Trophoblast cell (in vitro differentiated cells and primary cell): Measurements from ENCODE around the gene GPR35.

Experiments
- DNase-seq, 2 donors: peaks; one replicate each; pipeline ENCODE4 v3.0.0-alpha.2; 2016
- H2AFZ ChIP-seq: 2 replicates; pipeline ENCODE4 v1.6.1; 2013; ENCODE audit warnings: low read length, moderate library complexity, mild to moderate bottlenecking; ENCODE audit not compliant: insufficient read depth, poor library complexity
- H2AK5ac ChIP-seq: 2 replicates; pipeline ENCODE4 v1.6.1; 2013; ENCODE audit warnings: mild to moderate bottlenecking, low read length
- H2BK120ac ChIP-seq: 2 replicates; pipeline ENCODE4 v1.6.1; 2013; ENCODE audit warnings: low read length, mild to moderate bottlenecking, moderate library complexity; ENCODE audit not compliant: insufficient read depth, poor library complexity
- H2BK12ac ChIP-seq: 2 replicates; pipeline ENCODE4 v1.6.1; 2013; ENCODE audit warnings: mild to moderate bottlenecking, low read length, moderate library complexity
- H2BK5ac ChIP-seq: 2 replicates; pipeline ENCODE4 v1.6.1; 2013; ENCODE audit warnings: low read length, low read depth, moderate library complexity, mild to moderate bottlenecking; ENCODE audit not compliant: poor library complexity
- H3K14ac ChIP-seq: 2 replicates; pipeline ENCODE4 v1.6.1; 2013; ENCODE audit warnings: mild to moderate bottlenecking, low read length
- H3K18ac ChIP-seq: 2 replicates; pipeline ENCODE4 v1.6.1; 2013; ENCODE audit warnings: mild to moderate bottlenecking, low read length
- H3K23ac ChIP-seq: 2 replicates; pipeline ENCODE4 v1.6.1; 2013; ENCODE audit warnings: low read length
- H3K27ac ChIP-seq: 2 replicates; pipeline ENCODE4 v1.5.1; 2013; ENCODE audit warnings: low read depth, mild to moderate bottlenecking, inconsistent platforms, low read length, moderate library complexity
- H3K27me3 ChIP-seq: 2 replicates; pipeline ENCODE4 v1.6.1; 2013; ENCODE audit warnings: inconsistent platforms, mild to moderate bottlenecking, low read length, moderate library complexity; ENCODE audit not compliant: insufficient read depth
- H3K36me3 ChIP-seq, 2 experiments: 1 replicate in 1 of 2; 2 replicates in 1 of 2; pipeline ENCODE4 v1.6.1; 2013; ENCODE audit warnings: low read length in 2 of 2, mild to moderate bottlenecking in 2 of 2, moderate library complexity in 1 of 2; ENCODE audit not compliant: insufficient read depth in 2 of 2, control insufficient read depth in 1 of 2
- H3K4ac ChIP-seq: 2 replicates; pipeline ENCODE4 v1.6.1; 2013; ENCODE audit warnings: low read depth, mild to moderate bottlenecking, low read length, moderate library complexity
- H3K4me1 ChIP-seq, 2 experiments: 1 replicate in 1 of 2; 2 replicates in 1 of 2; pipeline ENCODE4 v1.6.1; 2013; ENCODE audit warnings: low read length in 2 of 2, mild to moderate bottlenecking in 2 of 2, moderate library complexity in 1 of 2; ENCODE audit not compliant: insufficient read depth in 2 of 2, control insufficient read depth in 1 of 2
- H3K4me2 ChIP-seq: 2 replicates; pipeline ENCODE4 v1.6.1; 2013; ENCODE audit warnings: inconsistent platforms, mild to moderate bottlenecking, low read length, moderate library complexity
- H3K4me3 ChIP-seq: 2 replicates; pipeline ENCODE4 v1.5.1; 2013; ENCODE audit warnings: mild to moderate bottlenecking, low read depth, low read length, inconsistent platforms
- H3K79me1 ChIP-seq: one replicate; pipeline ENCODE4 v1.6.1; 2013; ENCODE audit warnings: low read length
- H3K79me2 ChIP-seq: 2 replicates; pipeline ENCODE4 v1.6.1; 2013; ENCODE audit warnings: low read length, mild to moderate bottlenecking; ENCODE audit not compliant: control insufficient read depth, insufficient read depth, poor library complexity
- H3K9ac ChIP-seq: 2 replicates; pipeline ENCODE4 v1.6.1; 2013; ENCODE audit warnings: mild to moderate bottlenecking, low read length
- H3K9me3 ChIP-seq: 2 replicates; pipeline ENCODE4 v1.6.1; 2013; ENCODE audit warnings: low read depth, mild to moderate bottlenecking, control low read depth, inconsistent platforms, low read length; ENCODE audit not compliant: insufficient read depth
- H4K12ac ChIP-seq: 2 replicates; pipeline ENCODE4 v1.6.1; 2013; ENCODE audit warnings: low read depth, mild to moderate bottlenecking, low read length, moderate library complexity
- H4K8ac ChIP-seq: 2 replicates; pipeline ENCODE4 v1.6.1; 2013; ENCODE audit warnings: low read depth, mild to moderate bottlenecking, low read length, moderate library complexity
- H4K91ac ChIP-seq: one replicate; pipeline ENCODE4 v1.6.1; 2013; ENCODE audit warnings: low read depth, mild to moderate bottlenecking, low read length, moderate library complexity
- WGBS: extraction: QIAGEN DNeasy Blood & Tissue Kit; methylation state at CpG from one replicate; pipeline ENCODE4 v1.1.7; 2013; ENCODE audit warnings: missing lambda C conversion rate; ENCODE audit not compliant: insufficient read length, insufficient coverage; ENCODE audit errors: extremely low coverage; 5-methylcytosine and 5-hydroxymethylcytosine counted together

The GPR35 gene

DNA sequence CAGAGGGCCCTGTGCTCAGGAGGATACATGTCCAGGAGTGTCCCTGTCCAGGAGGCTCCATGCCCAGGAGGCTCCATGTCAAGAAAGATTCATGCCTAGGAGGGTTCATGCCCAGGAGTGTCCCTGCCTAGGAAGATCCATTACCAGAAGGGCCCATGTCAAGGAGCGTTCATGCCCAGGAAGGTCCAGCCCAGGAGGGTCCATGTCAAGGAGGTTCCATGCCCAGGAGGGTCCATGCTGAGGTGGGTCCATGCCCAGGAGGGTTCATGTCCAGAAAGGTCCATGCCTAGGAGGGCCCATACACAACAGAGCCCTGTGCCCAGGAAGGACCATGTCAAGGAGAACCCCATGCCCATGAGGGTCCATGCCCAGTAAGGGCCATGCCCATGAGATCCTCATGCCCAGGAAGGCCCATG lies 7.0 kb downstream of the GPR35 start:
- no peak for DNase-seq
- Histone ChIP-seq H2BK120ac (no peak overlapping the region), H3K4me1 (no peaks in the 10 kb centered on the region), H3K4me2 (no peak overlapping the region), H3K9me3 (peaks cover 45% of the 10 kb centered on the region), H3K79me2 (no peaks in the 10 kb centered on the region), H4K8ac (no peak overlapping the region), H2BK12ac (no peak overlapping the region), H3K27ac (no peak overlapping the region), H3K27me3 (no peaks in the 10 kb centered on the region), H4K12ac (no peak overlapping the region), H3K23ac (no peak overlapping the region), H2AFZ (no peak overlapping the region), H2BK5ac (no peak overlapping the region), H3K9ac (no peak overlapping the region), H3K18ac (no peak overlapping the region), H3K14ac (no peak overlapping the region), H3K36me3 (no peaks in the 10 kb centered on the region), H3K4me3 (no peak overlapping the region), H3K79me1 (no peaks in the 10 kb centered on the region), H4K91ac (no peak overlapping the region), H3K4ac (no peak overlapping the region), H2AK5ac (no peak overlapping the region)
- no CpG with 5 or more reads among the region's 1 CpG for WGBS

DNA sequence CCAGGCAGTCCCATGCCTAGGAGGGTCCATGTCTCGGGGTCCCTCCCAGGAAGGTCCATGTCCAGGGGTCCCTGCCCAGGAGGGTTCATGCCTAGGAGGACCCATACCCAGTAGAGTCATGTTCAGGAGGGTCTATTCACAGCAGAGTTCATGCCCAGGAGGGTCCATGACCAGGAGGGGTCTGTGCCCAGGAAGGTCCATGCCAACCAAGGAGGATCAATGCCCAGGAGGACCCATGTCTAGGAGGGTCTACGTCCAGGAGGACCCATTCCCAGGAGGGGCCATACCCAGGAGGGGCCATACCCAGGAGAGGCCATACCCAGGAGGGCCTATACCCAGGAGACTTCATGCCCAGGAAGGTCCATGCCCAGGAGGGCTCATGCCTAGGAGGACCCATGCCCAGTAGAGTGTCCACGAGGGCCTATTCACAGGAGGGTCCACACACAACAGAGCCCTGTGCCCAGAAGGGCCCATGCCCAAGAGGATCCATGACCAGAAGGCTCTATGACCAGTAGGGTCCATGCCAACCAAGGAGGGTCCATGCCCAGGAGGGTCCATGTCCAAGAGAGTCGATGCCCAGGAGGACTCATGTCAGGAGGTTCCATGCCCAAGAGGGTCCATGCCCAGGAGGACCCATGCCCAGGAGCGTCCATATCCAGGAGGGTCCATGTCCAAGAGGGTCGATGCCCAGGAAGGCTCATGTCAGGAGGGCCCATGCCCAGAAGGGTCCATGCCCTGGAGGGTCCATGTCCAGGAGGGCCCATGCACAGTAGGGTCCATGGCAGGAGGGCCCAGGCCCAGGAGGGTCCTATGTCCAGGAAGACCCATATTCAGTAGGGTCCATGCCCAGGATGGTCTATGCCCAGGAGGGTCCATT lies 10.1 kb downstream of the GPR35 start:
- no peak overlapping the region for H4K91ac ChIP-seq
- H4K8ac ChIP-seq: no peak overlapping the region
- H3K23ac ChIP-seq: no peak overlapping the region
- no peak overlapping the region for H3K14ac ChIP-seq
- no peak overlapping the region for H2AFZ ChIP-seq
- no peaks in the 10 kb centered on the region for H3K79me2 ChIP-seq
- no peak overlapping the region for H3K4me2 ChIP-seq
- no peaks in the 10 kb centered on the region for H3K79me1 ChIP-seq
- no peak overlapping the region for H4K12ac ChIP-seq
- H2BK120ac ChIP-seq: no peak overlapping the region
- no peaks in the 10 kb centered on the region for H3K36me3 ChIP-seq
- H3K9me3 ChIP-seq: peaks cover 39% of the 10 kb centered on the region
- H3K4me3 ChIP-seq: no peak overlapping the region
- H3K18ac ChIP-seq: no peak overlapping the region
- no peak for DNase-seq
- no peak overlapping the region for H3K4ac ChIP-seq
- no peak overlapping the region for H2BK5ac ChIP-seq
- no CpG with 5 or more reads among the region's 6 CpGs for WGBS
- H3K9ac ChIP-seq: no peak overlapping the region
- H3K4me1 ChIP-seq: no peaks in the 10 kb centered on the region
- no peak overlapping the region for H2BK12ac ChIP-seq
- no peak overlapping the region for H3K27ac ChIP-seq
- no peak overlapping the region for H2AK5ac ChIP-seq
- H3K27me3 ChIP-seq: no peaks in the 10 kb centered on the region

- H3K14ac ChIP-seq: no peak overlapping the region
- H4K91ac ChIP-seq: no peak overlapping the region
- no peak overlapping the region for H3K18ac ChIP-seq
- H3K79me2 ChIP-seq: no peaks in the 10 kb centered on the region
- no peak overlapping the region for H4K8ac ChIP-seq
- H3K27ac ChIP-seq: no peak overlapping the region
- H3K27me3 ChIP-seq: no peaks in the 10 kb centered on the region
- H3K23ac ChIP-seq: no peak overlapping the region
- H2AK5ac ChIP-seq: no peak overlapping the region
- no peak overlapping the region for H2BK12ac ChIP-seq
- no peak overlapping the region for H3K9ac ChIP-seq
- no peak for DNase-seq
- H3K4me2 ChIP-seq: no peak overlapping the region
- WGBS: no CpG with 5 or more reads among the region's 3 CpGs
- H3K79me1 ChIP-seq: no peaks in the 10 kb centered on the region
- H3K36me3 ChIP-seq: no peaks in the 10 kb centered on the region
- no peaks in the 10 kb centered on the region for H3K4me1 ChIP-seq
- no peak overlapping the region for H2BK5ac ChIP-seq
- peaks cover 34% of the 10 kb centered on the region for H3K9me3 ChIP-seq
- H2AFZ ChIP-seq: no peak overlapping the region
- no peak overlapping the region for H4K12ac ChIP-seq
- H3K4me3 ChIP-seq: no peak overlapping the region
- no peak overlapping the region for H2BK120ac ChIP-seq
- no peak overlapping the region for H3K4ac ChIP-seq
Measured at GRCh38 chr2:240635998-240636547, 10.8 kb downstream of the GPR35 start.

DNA sequence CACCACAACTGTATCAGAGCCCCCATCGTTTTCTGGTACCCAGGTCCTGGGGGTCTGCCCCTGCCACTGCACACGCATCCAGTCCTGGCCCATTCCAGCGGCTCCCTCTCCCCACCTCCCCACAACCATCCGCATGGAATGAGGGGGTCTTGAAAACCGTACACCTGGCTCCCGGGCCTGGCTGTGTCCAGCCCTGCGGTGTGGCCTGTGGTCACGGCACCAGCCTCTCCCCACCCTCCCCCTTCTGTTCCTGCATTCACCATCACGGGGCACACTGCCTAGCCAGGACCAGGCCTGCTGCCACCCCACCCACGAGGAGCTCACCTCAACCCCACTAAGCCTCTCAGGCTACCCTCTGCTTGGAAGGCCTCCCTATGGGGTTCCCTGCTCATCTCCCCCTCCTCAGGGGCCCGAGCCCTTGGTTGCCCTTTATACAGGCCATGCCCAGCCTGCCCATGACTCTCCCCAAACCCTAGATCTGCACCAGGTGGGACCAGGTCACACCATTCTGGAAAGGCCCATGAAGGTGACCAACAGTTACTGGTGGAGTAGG lies 11.4 kb downstream of the GPR35 start:
- Histone ChIP-seq H4K91ac (no peak overlapping the region), H2BK120ac (no peak overlapping the region), H2AK5ac (no peak overlapping the region), H3K4ac (no peak overlapping the region), H2BK12ac (no peak overlapping the region), H3K79me1 (no peaks in the 10 kb centered on the region), H3K18ac (no peak overlapping the region), H3K36me3 (no peaks in the 10 kb centered on the region), H4K8ac (no peak overlapping the region), H3K9ac (no peak overlapping the region), H3K14ac (no peak overlapping the region), H4K12ac (no peak overlapping the region), H3K4me2 (no peak overlapping the region), H2BK5ac (no peak overlapping the region), H3K9me3 (peaks cover 33% of the 10 kb centered on the region), H3K4me3 (no peak overlapping the region), H3K79me2 (no peaks in the 10 kb centered on the region), H2AFZ (no peak overlapping the region), H3K27ac (no peak overlapping the region), H3K23ac (no peak overlapping the region), H3K4me1 (no peaks in the 10 kb centered on the region), H3K27me3 (no peaks in the 10 kb centered on the region)
- whole genome bisulfite sequencing: no CpG with 5 or more reads among the region's 11 CpGs
- no peak for DNase-seq
